ENCODE measurements around the gene PKD1L1. TPM values are rescaled to one million over a fixed set of nuclear protein-coding genes. Genes with fewer than 3 reads are reported as not detected.

PKD1L1 gene
- total and polyA plus RNA-seq, 2 experiments from 2014 or later, result 0.15 to 0.54 TPM

- peaks cover 11% of the 10 kb centered on the region for H3K4me1 ChIP-seq (ENCODE audit: low read depth)
Observed at GRCh38 chr7:47937711-47938573, 10.3 kb downstream of the PKD1L1 start.

GRCh38 chr7:47937065-47937687, 11.1 kb downstream of the PKD1L1 start:
- H3K27ac ChIP-seq, result no peak overlapping the region
- TF ChIP-seq CTCF (IDR thresholded peaks at IDR 0.05; ENCODE audit: low read depth, low read length), result no peak
- no peak overlapping the region for H3K4me3 ChIP-seq
- no peak for DNase-seq (ENCODE audit: low read depth in 1 of 2, low spot score in 1 of 2)
- no peaks in the 10 kb centered on the region for H3K36me3 ChIP-seq
- H3K9me3 ChIP-seq (ENCODE audit: low read depth), result no peaks in the 10 kb centered on the region
- peaks cover 11% of the 10 kb centered on the region for H3K4me1 ChIP-seq (ENCODE audit: low read depth)
- H3K27me3 ChIP-seq, result no peaks in the 10 kb centered on the region

More at GRCh38 chr7:47937711-47938573, 10.3 kb downstream of the PKD1L1 start:
- Histone ChIP-seq H3K27ac (no peak overlapping the region), H3K4me3 (no peak overlapping the region), H3K36me3 (no peaks in the 10 kb centered on the region), H3K9me3 (ENCODE audit: low read depth) (no peaks in the 10 kb centered on the region), H3K27me3 (no peaks in the 10 kb centered on the region)
- TF ChIP-seq CTCF (IDR thresholded peaks at IDR 0.05; ENCODE audit: low read depth, low read length), result no peak
- DNase-seq (ENCODE audit: low read depth in 1 of 2, low spot score in 1 of 2), result no peak

- no peak for TF ChIP-seq CTCF (IDR thresholded peaks at IDR 0.05; ENCODE audit: low read depth, low read length)
- Histone ChIP-seq H3K4me1 (ENCODE audit: low read depth) (peaks cover 9% of the 10 kb centered on the region), H3K9me3 (ENCODE audit: low read depth) (no peaks in the 10 kb centered on the region), H3K27ac (no peak overlapping the region), H3K4me3 (no peak overlapping the region), H3K27me3 (no peaks in the 10 kb centered on the region), H3K36me3 (no peaks in the 10 kb centered on the region)
- DNase-seq (ENCODE audit: low read depth in 1 of 2, low spot score in 1 of 2), result no peak
Observed at GRCh38 chr7:47936323-47936722, 11.9 kb downstream of the PKD1L1 start.

- TF ChIP-seq CTCF (IDR thresholded peaks at IDR 0.05; ENCODE audit: low read depth, low read length), result no peak
- no peaks in the 10 kb centered on the region for H3K36me3 ChIP-seq
- H3K4me3 ChIP-seq, result no peak overlapping the region
- no peaks in the 10 kb centered on the region for H3K9me3 ChIP-seq (ENCODE audit: low read depth)
- H3K27ac ChIP-seq, result no peak overlapping the region
- peaks cover 3% of the 10 kb centered on the region for H3K4me1 ChIP-seq (ENCODE audit: low read depth)
- no peaks in the 10 kb centered on the region for H3K27me3 ChIP-seq
- DNase-seq (ENCODE audit: low read depth in 1 of 2, low spot score in 1 of 2), result no peak
Observed at GRCh38 chr7:47935336-47935735, 12.9 kb downstream of the PKD1L1 start.

- H3K27me3 ChIP-seq, result no peaks in the 10 kb centered on the region
- H3K4me3 ChIP-seq, result no peak overlapping the region
- no peak overlapping the region for H3K27ac ChIP-seq
- H3K36me3 ChIP-seq, result no peaks in the 10 kb centered on the region
- DNase-seq (ENCODE audit: low read depth in 1 of 2, low spot score in 1 of 2), result no peak
- no peak for TF ChIP-seq CTCF (IDR thresholded peaks at IDR 0.05; ENCODE audit: low read depth, low read length)
- no peaks in the 10 kb centered on the region for H3K9me3 ChIP-seq (ENCODE audit: low read depth)
- H3K4me1 ChIP-seq (ENCODE audit: low read depth), result no peaks in the 10 kb centered on the region
Observed at GRCh38 chr7:47934831-47935230, 13.4 kb downstream of the PKD1L1 start.
